ENCODE results near the gene HES3.
"Not testable (repeated sequence)": the region's sequence is repeated elsewhere in the genome, so short reads cannot be mapped to it uniquely, and the experiment has no call there.

Gene HES3

GRCh38 chr1:6207921-6208320, 36.1 kb upstream of the HES3 start:
- peaks cover 6% of the 10 kb centered on the region for H3K27me3 ChIP-seq (ENCODE audit: low read depth, low read length)
- H3K27ac ChIP-seq (ENCODE audit: low read length): no peak overlapping the region

GRCh38 chr1:6208723-6209660, 35.0 kb upstream of the HES3 start:
- no peak overlapping the region for H3K27ac ChIP-seq (ENCODE audit: low read length)
- H3K4me1 ChIP-seq (ENCODE audit: control insufficient read depth in 1 of 2, insufficient read depth in 2 of 2, low read length in 2 of 2): peaks cover 0 to 48% of the 10 kb centered on the region in 2 donors
- no peaks in the 10 kb centered on the region for H3K9me3 ChIP-seq (ENCODE audit: control insufficient read depth in 1 of 2, low read length in 2 of 2)
- H3K36me3 ChIP-seq (ENCODE audit: control insufficient read depth in 1 of 2, insufficient read depth in 2 of 2, low read length in 2 of 2): peaks cover 0 to 11% of the 10 kb centered on the region in 2 donors
- peaks cover 6% of the 10 kb centered on the region for H3K27me3 ChIP-seq (ENCODE audit: low read depth, low read length)
- H3K4me3 ChIP-seq (ENCODE audit: low read depth in 1 of 2, low read length in 2 of 2): peak overlapping the region in 1 of 2 donors; percentile 58

More at GRCh38 chr1:6207921-6208320, 36.1 kb upstream of the HES3 start:
- Histone ChIP-seq H3K4me3 (ENCODE audit: low read depth in 1 of 2, low read length in 2 of 2) (no peak overlapping the region), H3K36me3 (ENCODE audit: control insufficient read depth in 1 of 2, insufficient read depth in 2 of 2, low read length in 2 of 2) (peaks cover 0 to 9% of the 10 kb centered on the region in 2 donors), H3K4me1 (ENCODE audit: control insufficient read depth in 1 of 2, insufficient read depth in 2 of 2, low read length in 2 of 2) (peaks cover 0 to 48% of the 10 kb centered on the region in 2 donors), H3K9me3 (ENCODE audit: control insufficient read depth in 1 of 2, low read length in 2 of 2) (no peaks in the 10 kb centered on the region)

- Histone ChIP-seq H3K9me3 (ENCODE audit: control insufficient read depth in 1 of 2, low read length in 2 of 2) (no peaks in the 10 kb centered on the region), H3K4me1 (ENCODE audit: control insufficient read depth in 1 of 2, insufficient read depth in 2 of 2, low read length in 2 of 2) (peaks cover 0 to 43% of the 10 kb centered on the region in 2 donors), H3K27me3 (ENCODE audit: low read depth, low read length) (peaks cover 6% of the 10 kb centered on the region), H3K36me3 (ENCODE audit: control insufficient read depth in 1 of 2, insufficient read depth in 2 of 2, low read length in 2 of 2) (peaks cover 0 to 11% of the 10 kb centered on the region in 2 donors), H3K4me3 (ENCODE audit: low read depth in 1 of 2, low read length in 2 of 2) (peak overlapping the region in 1 of 2 donors; percentile 58), H3K27ac (ENCODE audit: low read length) (no peak overlapping the region)
Observed at GRCh38 chr1:6209661-6210580, 34.1 kb upstream of the HES3 start.

GRCh38 chr1:6210591-6211355, 33.2 kb upstream of the HES3 start:
- Histone ChIP-seq H3K36me3 (ENCODE audit: control insufficient read depth in 1 of 2, insufficient read depth in 2 of 2, low read length in 2 of 2) (peaks cover 0 to 14% of the 10 kb centered on the region in 2 donors), H3K27ac (ENCODE audit: low read length) (no peak overlapping the region), H3K9me3 (ENCODE audit: control insufficient read depth in 1 of 2, low read length in 2 of 2) (no peaks in the 10 kb centered on the region), H3K4me3 (ENCODE audit: low read depth in 1 of 2, low read length in 2 of 2) (no peak overlapping the region), H3K4me1 (ENCODE audit: control insufficient read depth in 1 of 2, insufficient read depth in 2 of 2, low read length in 2 of 2) (peaks cover 0 to 35% of the 10 kb centered on the region in 2 donors), H3K27me3 (ENCODE audit: low read depth, low read length) (peaks cover 6% of the 10 kb centered on the region)

GRCh38 chr1:6211731-6212130, 32.2 kb upstream of the HES3 start:
- H3K27ac ChIP-seq (ENCODE audit: low read length): no peak overlapping the region
- H3K36me3 ChIP-seq (ENCODE audit: control insufficient read depth in 1 of 2, insufficient read depth in 2 of 2, low read length in 2 of 2): peaks cover 0 to 20% of the 10 kb centered on the region in 2 donors
- H3K9me3 ChIP-seq (ENCODE audit: control insufficient read depth in 1 of 2, low read length in 2 of 2): no peaks in the 10 kb centered on the region
- H3K4me3 ChIP-seq (ENCODE audit: low read depth in 1 of 2, low read length in 2 of 2): no peak overlapping the region
- peaks cover 0 to 27% of the 10 kb centered on the region in 2 donors for H3K4me1 ChIP-seq (ENCODE audit: control insufficient read depth in 1 of 2, insufficient read depth in 2 of 2, low read length in 2 of 2)
- peaks cover 4% of the 10 kb centered on the region for H3K27me3 ChIP-seq (ENCODE audit: low read depth, low read length)

- peaks cover 0 to 20% of the 10 kb centered on the region in 2 donors for H3K36me3 ChIP-seq (ENCODE audit: control insufficient read depth in 1 of 2, insufficient read depth in 2 of 2, low read length in 2 of 2)
- H3K4me3 ChIP-seq (ENCODE audit: low read depth in 1 of 2, low read length in 2 of 2): no peak overlapping the region
- H3K27ac ChIP-seq (ENCODE audit: low read length): no peak overlapping the region
- no peaks in the 10 kb centered on the region for H3K27me3 ChIP-seq (ENCODE audit: low read depth, low read length)
- no peaks in the 10 kb centered on the region for H3K9me3 ChIP-seq (ENCODE audit: control insufficient read depth in 1 of 2, low read length in 2 of 2)
- H3K4me1 ChIP-seq (ENCODE audit: control insufficient read depth in 1 of 2, insufficient read depth in 2 of 2, low read length in 2 of 2): peaks cover 0 to 21% of the 10 kb centered on the region in 2 donors
Observed at GRCh38 chr1:6212193-6212959, 31.6 kb upstream of the HES3 start.

GRCh38 chr1:6218375-6219164, 25.4 kb upstream of the HES3 start:
- H3K9me3 ChIP-seq (ENCODE audit: control insufficient read depth in 1 of 2, low read length in 2 of 2): no peaks in the 10 kb centered on the region
- H3K27me3 ChIP-seq (ENCODE audit: low read depth, low read length): no peaks in the 10 kb centered on the region
- H3K4me1 ChIP-seq (ENCODE audit: control insufficient read depth in 1 of 2, insufficient read depth in 2 of 2, low read length in 2 of 2): no peaks in the 10 kb centered on the region
- no peak overlapping the region for H3K4me3 ChIP-seq (ENCODE audit: low read depth in 1 of 2, low read length in 2 of 2)
- H3K27ac ChIP-seq (ENCODE audit: low read length): no peak overlapping the region
- peaks cover 8 to 20% of the 10 kb centered on the region in 2 donors for H3K36me3 ChIP-seq (ENCODE audit: control insufficient read depth in 1 of 2, insufficient read depth in 2 of 2, low read length in 2 of 2)

GRCh38 chr1:6219641-6220040, 24.3 kb upstream of the HES3 start:
- H3K4me3 ChIP-seq (ENCODE audit: low read depth in 1 of 2, low read length in 2 of 2); H3K4me1 ChIP-seq (ENCODE audit: control insufficient read depth in 1 of 2, insufficient read depth in 2 of 2, low read length in 2 of 2); H3K27ac ChIP-seq (ENCODE audit: low read length); H3K27me3 ChIP-seq (ENCODE audit: low read depth, low read length); H3K9me3 ChIP-seq (ENCODE audit: control insufficient read depth in 1 of 2, low read length in 2 of 2): not testable (repeated sequence)
- peaks cover 18 to 30% of the 10 kb centered on the region in 2 donors for H3K36me3 ChIP-seq (ENCODE audit: control insufficient read depth in 1 of 2, insufficient read depth in 2 of 2, low read length in 2 of 2)

GRCh38 chr1:6220236-6220635, 23.7 kb upstream of the HES3 start:
- Histone ChIP-seq H3K9me3 (ENCODE audit: control insufficient read depth in 1 of 2, low read length in 2 of 2) (no peaks in the 10 kb centered on the region), H3K36me3 (ENCODE audit: control insufficient read depth in 1 of 2, insufficient read depth in 2 of 2, low read length in 2 of 2) (peaks cover 23 to 36% of the 10 kb centered on the region in 2 donors)

More at GRCh38 chr1:6220236-6220635, 23.7 kb upstream of the HES3 start:
- no peaks in the 10 kb centered on the region for H3K4me1 ChIP-seq (ENCODE audit: control insufficient read depth in 1 of 2, insufficient read depth in 2 of 2, low read length in 2 of 2)
- H3K27ac ChIP-seq (ENCODE audit: low read length): no peak overlapping the region
- H3K27me3 ChIP-seq (ENCODE audit: low read depth, low read length): no peaks in the 10 kb centered on the region
- no peak overlapping the region for H3K4me3 ChIP-seq (ENCODE audit: low read depth in 1 of 2, low read length in 2 of 2)
